Activated T-cell treated with anti-CD3 and anti-CD28 coated beads, Interleukin-2, amount 50 U/mL, for 24 hours (primary cell): ENCODE measurements around the gene RNF166.
A peak's percentile ranks its signal among the peaks of the same experiment; 100 is the strongest.

Experiments
- DNase-seq: peaks from one replicate; pipeline ENCODE4 v3.0.0-alpha.2; 2020
- H3K27ac Mint-ChIP-seq: 2 replicates; pipeline ENCODE4 v1.8.0; 2020; ENCODE audit warnings: mild to moderate bottlenecking, mixed read lengths
- H3K27me3 Mint-ChIP-seq: 2 replicates; pipeline ENCODE4 v1.8.0; 2020; ENCODE audit warnings: mixed read lengths
- H3K36me3 Mint-ChIP-seq: 2 replicates; pipeline ENCODE4 v1.8.0; 2020; ENCODE audit warnings: low read depth, mixed read lengths
- H3K4me1 Mint-ChIP-seq: 2 replicates; pipeline ENCODE4 v1.8.0; 2020; ENCODE audit warnings: low read depth, mixed read lengths
- H3K4me3 Mint-ChIP-seq: 2 replicates; pipeline ENCODE4 v1.8.0; 2020; ENCODE audit warnings: mild to moderate bottlenecking, moderate library complexity, mixed read lengths
- H3K9me3 Mint-ChIP-seq: 2 replicates; pipeline ENCODE4 v1.8.0; 2020; ENCODE audit warnings: mixed read lengths

Gene RNF166

GRCh38 chr16:88657371-88657770 is 48.8 kb downstream of the RNF166 start:
- H3K4me1 Mint-ChIP-seq, result peaks cover 15% of the 10 kb centered on the region
- H3K36me3 Mint-ChIP-seq, result peaks cover 45% of the 10 kb centered on the region
- no peak overlapping the region for H3K27ac Mint-ChIP-seq
- H3K4me3 Mint-ChIP-seq, result no peak overlapping the region
- H3K9me3 Mint-ChIP-seq, result no peaks in the 10 kb centered on the region
- no peak for DNase-seq
- no peaks in the 10 kb centered on the region for H3K27me3 Mint-ChIP-seq

- no peaks in the 10 kb centered on the region for H3K9me3 Mint-ChIP-seq
- H3K27ac Mint-ChIP-seq, result no peak overlapping the region
- H3K4me3 Mint-ChIP-seq, result no peak overlapping the region
- no peak for DNase-seq
- H3K4me1 Mint-ChIP-seq, result peaks cover 15% of the 10 kb centered on the region
- no peaks in the 10 kb centered on the region for H3K27me3 Mint-ChIP-seq
- peaks cover 45% of the 10 kb centered on the region for H3K36me3 Mint-ChIP-seq
Measured at GRCh38 chr16:88656291-88656980, 49.8 kb downstream of the RNF166 start.

- no peak for DNase-seq
- Mint-ChIP-seq H3K27me3 (no peaks in the 10 kb centered on the region), H3K36me3 (peaks cover 45% of the 10 kb centered on the region), H3K27ac (no peak overlapping the region), H3K4me1 (peaks cover 13% of the 10 kb centered on the region), H3K9me3 (no peaks in the 10 kb centered on the region), H3K4me3 (no peak overlapping the region)
Measured at GRCh38 chr16:88655733-88656281, 50.4 kb downstream of the RNF166 start.

- H3K9me3 Mint-ChIP-seq, result no peaks in the 10 kb centered on the region
- H3K27ac Mint-ChIP-seq, result peak overlapping the region; percentile 13
Measured at GRCh38 chr16:88655053-88655732, 51.0 kb downstream of the RNF166 start.

GRCh38 chr16:88654363-88655052 is 51.7 kb downstream of the RNF166 start:
- H3K4me1 Mint-ChIP-seq, result peaks cover 15% of the 10 kb centered on the region
- no peaks in the 10 kb centered on the region for H3K27me3 Mint-ChIP-seq
- no peaks in the 10 kb centered on the region for H3K9me3 Mint-ChIP-seq
- H3K27ac Mint-ChIP-seq, result peak overlapping the region; percentile 13
- peaks cover 48% of the 10 kb centered on the region for H3K36me3 Mint-ChIP-seq
- no peak for DNase-seq
- H3K4me3 Mint-ChIP-seq, result no peak overlapping the region

More at GRCh38 chr16:88655053-88655732, 51.0 kb downstream of the RNF166 start:
- DNase-seq, result no peak
- no peaks in the 10 kb centered on the region for H3K27me3 Mint-ChIP-seq
- H3K4me3 Mint-ChIP-seq, result no peak overlapping the region
- H3K36me3 Mint-ChIP-seq, result peaks cover 46% of the 10 kb centered on the region
- H3K4me1 Mint-ChIP-seq, result peaks cover 13% of the 10 kb centered on the region

- DNase-seq, result no peak
- Mint-ChIP-seq H3K4me1 (peaks cover 20% of the 10 kb centered on the region), H3K27ac (peak overlapping the region; percentile 50), H3K4me3 (no peak overlapping the region), H3K36me3 (peaks cover 52% of the 10 kb centered on the region), H3K27me3 (no peaks in the 10 kb centered on the region), H3K9me3 (no peaks in the 10 kb centered on the region)
Measured at GRCh38 chr16:88653596-88654362, 52.4 kb downstream of the RNF166 start.

GRCh38 chr16:88653101-88653500 is 53.1 kb downstream of the RNF166 start:
- no peak for DNase-seq
- H3K9me3 Mint-ChIP-seq, result no peaks in the 10 kb centered on the region
- no peaks in the 10 kb centered on the region for H3K27me3 Mint-ChIP-seq
- no peak overlapping the region for H3K4me3 Mint-ChIP-seq
- peak overlapping the region; percentile 50 for H3K27ac Mint-ChIP-seq
- peaks cover 50% of the 10 kb centered on the region for H3K36me3 Mint-ChIP-seq
- H3K4me1 Mint-ChIP-seq, result peaks cover 20% of the 10 kb centered on the region

- Mint-ChIP-seq H3K27ac (no peak overlapping the region), H3K36me3 (peaks cover 46% of the 10 kb centered on the region), H3K4me1 (peaks cover 20% of the 10 kb centered on the region), H3K27me3 (no peaks in the 10 kb centered on the region), H3K9me3 (no peaks in the 10 kb centered on the region), H3K4me3 (no peak overlapping the region)
- no peak for DNase-seq
Measured at GRCh38 chr16:88652762-88653063, 53.5 kb downstream of the RNF166 start.

GRCh38 chr16:88651989-88652761 is 54.0 kb downstream of the RNF166 start:
- peaks cover 46% of the 10 kb centered on the region for H3K36me3 Mint-ChIP-seq
- peak overlapping the region; percentile 97 for H3K27ac Mint-ChIP-seq
- no peak for DNase-seq
- H3K4me1 Mint-ChIP-seq, result peaks cover 20% of the 10 kb centered on the region
- H3K27me3 Mint-ChIP-seq, result no peaks in the 10 kb centered on the region
- no peaks in the 10 kb centered on the region for H3K9me3 Mint-ChIP-seq
- peak overlapping the region; percentile 12 for H3K4me3 Mint-ChIP-seq

GRCh38 chr16:88651276-88651988 is 54.8 kb downstream of the RNF166 start:
- H3K36me3 Mint-ChIP-seq, result peaks cover 41% of the 10 kb centered on the region

GRCh38 chr16:88650749-88651275 is 55.4 kb downstream of the RNF166 start, which contains the start of gene CYBA:
Gene CYBA (minus strand): TSS chr16:88651053. CDS start chr16:88651013, 40 bp downstream.
- Mint-ChIP-seq H3K4me3 (peak within 1 kb of the TSS; percentile 88), H3K27ac (peak within 1 kb of the TSS; percentile 97), H3K27me3 (no peaks in the 10 kb centered on the region), H3K9me3 (no peaks in the 10 kb centered on the region), H3K36me3 (peaks cover 42% of the 10 kb centered on the region), H3K4me1 (peaks cover 20% of the 10 kb centered on the region)
- DNase-seq, result peak; percentile 90

More at GRCh38 chr16:88651276-88651988, 54.8 kb downstream of the RNF166 start:
- H3K4me3 Mint-ChIP-seq, result peak overlapping the region; percentile 88
- peak; percentile 79 for DNase-seq
- H3K9me3 Mint-ChIP-seq, result no peaks in the 10 kb centered on the region
- H3K27me3 Mint-ChIP-seq, result no peaks in the 10 kb centered on the region
- H3K4me1 Mint-ChIP-seq, result peaks cover 20% of the 10 kb centered on the region
- H3K27ac Mint-ChIP-seq, result peak overlapping the region; percentile 97

- Mint-ChIP-seq H3K9me3 (no peaks in the 10 kb centered on the region), H3K27ac (peak overlapping the region; percentile 85), H3K27me3 (no peaks in the 10 kb centered on the region), H3K36me3 (peaks cover 43% of the 10 kb centered on the region), H3K4me1 (peaks cover 23% of the 10 kb centered on the region), H3K4me3 (peak overlapping the region; percentile 88)
- peak; percentile 74 for DNase-seq
Measured at GRCh38 chr16:88649924-88650748, 56.1 kb downstream of the RNF166 start.
